ENCODE measurements around the gene AGL.

Gene AGL

DNA sequence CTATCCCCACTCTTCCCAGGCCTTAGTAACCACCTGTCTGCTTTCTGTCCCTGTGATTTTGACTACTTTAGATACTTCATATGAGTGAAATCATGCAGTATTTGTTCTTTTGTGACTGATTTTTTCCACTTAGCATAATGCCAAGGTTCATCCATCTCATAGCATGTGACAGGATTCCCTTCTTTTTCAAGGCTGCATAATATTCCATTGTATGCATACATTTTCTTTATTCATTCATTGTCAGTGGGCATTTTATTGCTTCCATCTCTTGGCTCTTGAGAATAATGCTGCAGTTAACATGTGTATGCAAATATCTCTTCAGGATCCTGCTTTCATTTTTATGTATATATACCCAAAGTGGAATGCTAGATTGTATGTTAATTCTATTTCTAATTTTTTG is 56.4 kb downstream of the AGL start:
- no peak overlapping the region for H3K4me3 ChIP-seq (ENCODE audit: low read depth, low read length)
- no peaks in the 10 kb centered on the region for H3K27me3 ChIP-seq (ENCODE audit: insufficient read depth, low read depth, severe bottlenecking)
- no peak for TF ChIP-seq CTCF (IDR thresholded peaks at IDR 0.05; ENCODE audit: low read depth, low read length)
- H3K36me3 ChIP-seq: peaks cover 9% of the 10 kb centered on the region
- no peak for DNase-seq
- no peaks in the 10 kb centered on the region for H3K9me3 ChIP-seq (ENCODE audit: severe bottlenecking)
- no peak overlapping the region for H3K27ac ChIP-seq

- no peak overlapping the region for H3K4me3 ChIP-seq (ENCODE audit: low read depth, low read length)
- peaks cover 9% of the 10 kb centered on the region for H3K36me3 ChIP-seq
- no peak for DNase-seq
- no peak for TF ChIP-seq CTCF (IDR thresholded peaks at IDR 0.05; ENCODE audit: low read depth, low read length)
- H3K9me3 ChIP-seq (ENCODE audit: severe bottlenecking): no peaks in the 10 kb centered on the region
- H3K27me3 ChIP-seq (ENCODE audit: insufficient read depth, low read depth, severe bottlenecking): no peaks in the 10 kb centered on the region
- H3K27ac ChIP-seq: no peak overlapping the region
Measured at GRCh38 chr1:99917214-99917613, 67.1 kb downstream of the AGL start.

DNA sequence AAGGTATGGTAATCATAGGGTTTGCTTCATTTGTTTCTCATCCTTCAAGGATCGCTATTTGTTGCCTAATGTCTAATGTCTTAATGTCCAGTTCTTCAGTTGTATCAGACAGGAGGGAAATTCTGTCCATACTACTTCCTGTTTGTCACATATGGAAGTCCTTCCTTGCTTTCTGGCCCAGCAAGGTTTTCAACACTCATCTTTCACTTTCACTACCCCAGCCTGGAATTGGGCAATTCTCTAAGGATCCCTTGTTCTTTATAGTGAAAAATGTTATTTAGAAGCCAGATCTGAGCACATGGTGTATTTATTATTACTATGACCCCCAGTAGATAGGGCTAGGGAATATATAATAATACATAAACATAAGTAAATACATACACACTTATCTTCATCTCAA is 69.1 kb downstream of the AGL start:
- Histone ChIP-seq H3K27me3 (ENCODE audit: insufficient read depth, low read depth, severe bottlenecking) (no peaks in the 10 kb centered on the region), H3K27ac (no peak overlapping the region), H3K4me3 (ENCODE audit: low read depth, low read length) (no peak overlapping the region), H3K36me3 (no peaks in the 10 kb centered on the region; the same call in 1 of the 2 replicates), H3K9me3 (ENCODE audit: severe bottlenecking) (no peaks in the 10 kb centered on the region)
- no peak for TF ChIP-seq CTCF (IDR thresholded peaks at IDR 0.05; ENCODE audit: low read depth, low read length)
- DNase-seq: no peak

- peaks cover 2% of the 10 kb centered on the region for H3K9me3 ChIP-seq (ENCODE audit: severe bottlenecking)
- H3K4me3 ChIP-seq (ENCODE audit: low read depth, low read length): no peak overlapping the region
- no peak overlapping the region for H3K27ac ChIP-seq
- TF ChIP-seq CTCF (IDR thresholded peaks at IDR 0.05; ENCODE audit: low read depth, low read length): no peak
- H3K27me3 ChIP-seq (ENCODE audit: insufficient read depth, low read depth, severe bottlenecking): no peaks in the 10 kb centered on the region
- no peaks in the 10 kb centered on the region for H3K36me3 ChIP-seq
- no peak for DNase-seq
Measured at GRCh38 chr1:99934801-99935200, 84.6 kb downstream of the AGL start.

GRCh38 chr1:99935534-99935933 is 85.4 kb downstream of the AGL start:
- no peaks in the 10 kb centered on the region for H3K36me3 ChIP-seq
- no peak for TF ChIP-seq CTCF (IDR thresholded peaks at IDR 0.05; ENCODE audit: low read depth, low read length)
- H3K4me3 ChIP-seq (ENCODE audit: low read depth, low read length): no peak overlapping the region
- peaks cover 2% of the 10 kb centered on the region for H3K9me3 ChIP-seq (ENCODE audit: severe bottlenecking)
- H3K27me3 ChIP-seq (ENCODE audit: insufficient read depth, low read depth, severe bottlenecking): no peaks in the 10 kb centered on the region
- H3K27ac ChIP-seq: no peak overlapping the region
- DNase-seq: no peak

DNA sequence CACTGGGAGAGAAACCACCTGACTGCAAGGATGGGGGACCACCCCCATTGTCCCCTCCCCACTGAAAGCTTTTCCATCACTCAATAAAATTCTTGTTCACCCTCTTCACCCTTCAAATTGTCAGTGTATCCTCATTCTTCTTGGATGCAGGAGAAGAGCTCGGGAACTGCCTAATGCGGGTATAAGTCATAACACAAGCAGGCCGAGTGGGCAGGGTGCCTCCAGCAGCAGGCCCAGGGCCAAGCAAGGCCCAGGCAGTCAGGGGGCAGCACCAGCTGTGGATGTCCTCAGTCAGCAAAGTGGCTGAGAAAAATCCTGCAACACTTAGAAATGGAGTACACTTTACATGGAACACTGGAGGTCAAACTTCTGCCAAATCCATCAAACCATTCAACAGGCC is 85.9 kb downstream of the AGL start:
- TF ChIP-seq CTCF (IDR thresholded peaks at IDR 0.05; ENCODE audit: low read depth, low read length): no peak
- DNase-seq: no peak
- no peak overlapping the region for H3K4me3 ChIP-seq (ENCODE audit: low read depth, low read length)
- H3K27me3 ChIP-seq (ENCODE audit: insufficient read depth, low read depth, severe bottlenecking): no peaks in the 10 kb centered on the region
- H3K27ac ChIP-seq: no peak overlapping the region
- no peaks in the 10 kb centered on the region for H3K36me3 ChIP-seq
- H3K9me3 ChIP-seq (ENCODE audit: severe bottlenecking): peaks cover 2% of the 10 kb centered on the region

Measured in WERI-Rb-1 (cell line).